ENCODE measurements around the gene ITPR1.

ITPR1 gene

GRCh38 chr3:4729061-4729973 lies 236.2 kb downstream of the ITPR1 start:
- no peaks in the 10 kb centered on the region for H3K27me3 Mint-ChIP-seq
- no peaks in the 10 kb centered on the region for H3K9me3 Mint-ChIP-seq
- peaks cover 7% of the 10 kb centered on the region for H3K36me3 Mint-ChIP-seq (ENCODE audit: low read depth)
- no peak overlapping the region for H3K4me3 Mint-ChIP-seq
- H3K4me1 Mint-ChIP-seq (ENCODE audit: low read depth) = peaks cover 4% of the 10 kb centered on the region
- H3K27ac Mint-ChIP-seq = no peak overlapping the region
- intact Hi-C loops (cut with micrococcal nuclease) = loop anchor here (10.0 kb wide), 1 partner anchor 45 kb away; no protein-coding TSS in a partner anchor

- intact Hi-C loops (cut with micrococcal nuclease) = no loop called here
- Mint-ChIP-seq H3K27ac (no peak overlapping the region), H3K36me3 (ENCODE audit: low read depth) (peaks cover 16% of the 10 kb centered on the region), H3K9me3 (no peaks in the 10 kb centered on the region), H3K27me3 (no peaks in the 10 kb centered on the region), H3K4me1 (ENCODE audit: low read depth) (peaks cover 4% of the 10 kb centered on the region), H3K4me3 (no peak overlapping the region)
Measured at GRCh38 chr3:4730719-4731118, 237.6 kb downstream of the ITPR1 start.

- Mint-ChIP-seq H3K4me1 (ENCODE audit: low read depth) (peaks cover 11% of the 10 kb centered on the region), H3K36me3 (ENCODE audit: low read depth) (peaks cover 16% of the 10 kb centered on the region)
Measured at GRCh38 chr3:4731543-4732111, 238.5 kb downstream of the ITPR1 start.

GRCh38 chr3:4732925-4733324 lies 239.8 kb downstream of the ITPR1 start:
- Mint-ChIP-seq H3K4me3 (no peak overlapping the region), H3K36me3 (ENCODE audit: low read depth) (peaks cover 21% of the 10 kb centered on the region), H3K4me1 (ENCODE audit: low read depth) (peaks cover 24% of the 10 kb centered on the region), H3K9me3 (no peaks in the 10 kb centered on the region), H3K27ac (no peak overlapping the region), H3K27me3 (no peaks in the 10 kb centered on the region)
- intact Hi-C loops (cut with micrococcal nuclease) = no loop called here

More at GRCh38 chr3:4731543-4732111, 238.5 kb downstream of the ITPR1 start:
- Mint-ChIP-seq H3K9me3 (no peaks in the 10 kb centered on the region), H3K27me3 (no peaks in the 10 kb centered on the region), H3K27ac (no peak overlapping the region), H3K4me3 (no peak overlapping the region)
- intact Hi-C loops (cut with micrococcal nuclease) = no loop called here

- Mint-ChIP-seq H3K36me3 (ENCODE audit: low read depth) (peaks cover 31% of the 10 kb centered on the region), H3K4me3 (no peak overlapping the region), H3K27ac (no peak overlapping the region), H3K4me1 (ENCODE audit: low read depth) (peaks cover 40% of the 10 kb centered on the region), H3K27me3 (no peaks in the 10 kb centered on the region), H3K9me3 (peaks cover 6% of the 10 kb centered on the region)
- intact Hi-C loops (cut with micrococcal nuclease) = no loop called here
Measured at GRCh38 chr3:4734454-4734853, 241.3 kb downstream of the ITPR1 start.

- no peaks in the 10 kb centered on the region for H3K27me3 Mint-ChIP-seq
- peaks cover 36% of the 10 kb centered on the region for H3K36me3 Mint-ChIP-seq (ENCODE audit: low read depth)
- no peak overlapping the region for H3K27ac Mint-ChIP-seq
- H3K4me1 Mint-ChIP-seq (ENCODE audit: low read depth) = peaks cover 47% of the 10 kb centered on the region
- H3K4me3 Mint-ChIP-seq = no peak overlapping the region
- peaks cover 11% of the 10 kb centered on the region for H3K9me3 Mint-ChIP-seq
- intact Hi-C loops (cut with micrococcal nuclease) = no loop called here
Measured at GRCh38 chr3:4735243-4735642, 242.1 kb downstream of the ITPR1 start.

GRCh38 chr3:4736284-4736861 lies 243.2 kb downstream of the ITPR1 start:
- intact Hi-C loops (cut with micrococcal nuclease) = no loop called here
- peaks cover 36% of the 10 kb centered on the region for H3K36me3 Mint-ChIP-seq (ENCODE audit: low read depth)
- H3K4me1 Mint-ChIP-seq (ENCODE audit: low read depth) = peaks cover 59% of the 10 kb centered on the region
- H3K27ac Mint-ChIP-seq = peak overlapping the region; percentile 95
- H3K27me3 Mint-ChIP-seq = no peaks in the 10 kb centered on the region
- peaks cover 11% of the 10 kb centered on the region for H3K9me3 Mint-ChIP-seq
- no peak overlapping the region for H3K4me3 Mint-ChIP-seq

GRCh38 chr3:4738737-4739274 lies 245.7 kb downstream of the ITPR1 start:
- H3K4me1 Mint-ChIP-seq (ENCODE audit: low read depth) = peaks cover 76% of the 10 kb centered on the region
- H3K9me3 Mint-ChIP-seq = peaks cover 11% of the 10 kb centered on the region
- H3K27me3 Mint-ChIP-seq = no peaks in the 10 kb centered on the region
- H3K4me3 Mint-ChIP-seq = no peak overlapping the region
- intact Hi-C loops (cut with micrococcal nuclease) = no loop called here
- H3K36me3 Mint-ChIP-seq (ENCODE audit: low read depth) = peaks cover 36% of the 10 kb centered on the region
- H3K27ac Mint-ChIP-seq = peak overlapping the region; percentile 95

GRCh38 chr3:4739289-4740236 lies 246.4 kb downstream of the ITPR1 start:
- Mint-ChIP-seq H3K9me3 (peaks cover 11% of the 10 kb centered on the region), H3K4me1 (ENCODE audit: low read depth) (peaks cover 78% of the 10 kb centered on the region), H3K36me3 (ENCODE audit: low read depth) (peaks cover 36% of the 10 kb centered on the region), H3K27me3 (no peaks in the 10 kb centered on the region), H3K27ac (peak overlapping the region; percentile 95), H3K4me3 (no peak overlapping the region)
- intact Hi-C loops (cut with micrococcal nuclease) = loop anchor here (2.0 kb wide), 1 partner anchor 237 kb away; no protein-coding TSS in a partner anchor

- peak overlapping the region; percentile 95 for H3K27ac Mint-ChIP-seq
- peaks cover 85% of the 10 kb centered on the region for H3K4me1 Mint-ChIP-seq (ENCODE audit: low read depth)
- intact Hi-C loops (cut with micrococcal nuclease) = loop anchor here (1.0 to 2.0 kb wide), 2 partner anchors 11 to 236 kb away; no protein-coding TSS in a partner anchor
- H3K4me3 Mint-ChIP-seq = peak overlapping the region; percentile 41
- H3K9me3 Mint-ChIP-seq = peaks cover 11% of the 10 kb centered on the region
- peaks cover 35% of the 10 kb centered on the region for H3K36me3 Mint-ChIP-seq (ENCODE audit: low read depth)
- no peaks in the 10 kb centered on the region for H3K27me3 Mint-ChIP-seq
Measured at GRCh38 chr3:4740397-4741105, 247.4 kb downstream of the ITPR1 start.

- Mint-ChIP-seq H3K27me3 (no peaks in the 10 kb centered on the region), H3K36me3 (ENCODE audit: low read depth) (peaks cover 39% of the 10 kb centered on the region), H3K9me3 (peaks cover 11% of the 10 kb centered on the region), H3K27ac (peak overlapping the region; percentile 95), H3K4me1 (ENCODE audit: low read depth) (peaks cover 85% of the 10 kb centered on the region), H3K4me3 (no peak overlapping the region)
- intact Hi-C loops (cut with micrococcal nuclease) = loop anchor here (1.0 to 2.0 kb wide), 2 partner anchors 10 to 236 kb away; no protein-coding TSS in a partner anchor
Measured at GRCh38 chr3:4741106-4741403, 247.9 kb downstream of the ITPR1 start.

GRCh38 chr3:4741404-4742307 lies 248.5 kb downstream of the ITPR1 start:
- peaks cover 11% of the 10 kb centered on the region for H3K9me3 Mint-ChIP-seq
- peak overlapping the region; percentile 95 for H3K27ac Mint-ChIP-seq
- H3K27me3 Mint-ChIP-seq = no peaks in the 10 kb centered on the region
- peaks cover 85% of the 10 kb centered on the region for H3K4me1 Mint-ChIP-seq (ENCODE audit: low read depth)
- peak overlapping the region; percentile 57 for H3K4me3 Mint-ChIP-seq
- intact Hi-C loops (cut with micrococcal nuclease) = loop anchor here (1.0 to 2.0 kb wide), 2 partner anchors 10 to 235 kb away; no protein-coding TSS in a partner anchor
- peaks cover 44% of the 10 kb centered on the region for H3K36me3 Mint-ChIP-seq (ENCODE audit: low read depth)

Measured in dendritic cell treated with granulocyte-macrophage colony-stimulating factor and Interleukin-4, amounts not matched to agents 40 ng/mL and 50 ng/mL, for 4 days (primary cell).